ENCODE data around the gene ADAM23. TPM values are rescaled to one million over a fixed set of nuclear protein-coding genes. Genes with fewer than 3 reads are reported as not detected.

The ADAM23 gene
- total RNA-seq, 1 donor from 2014 or later, result 61.2 TPM

GRCh38 chr2:206472094-206472493 lies 28.8 kb downstream of the ADAM23 start:
- H3K9me3 ChIP-seq (replicated peaks), result no peaks in the 10 kb centered on the region
- intact Hi-C loops (cut with micrococcal nuclease), result no loop called here
- H3K36me3 ChIP-seq, result no peaks in the 10 kb centered on the region
- DNase-seq, result no peak
- H3K27ac ChIP-seq (replicated peaks), result no peak overlapping the region
- TF ChIP-seq CTCF (IDR thresholded peaks at IDR 0.05; ENCODE audit: borderline replicate concordance), result no peak
- no peaks in the 10 kb centered on the region for H3K27me3 ChIP-seq (ENCODE audit: low read depth)
- no peak overlapping the region for H3K4me3 ChIP-seq
- peaks cover 11% of the 10 kb centered on the region for H3K4me1 ChIP-seq

GRCh38 chr2:206474099-206474498 lies 30.8 kb downstream of the ADAM23 start:
- TF ChIP-seq CTCF (IDR thresholded peaks at IDR 0.05; ENCODE audit: borderline replicate concordance), result no peak
- DNase-seq, result no peak

DNA sequence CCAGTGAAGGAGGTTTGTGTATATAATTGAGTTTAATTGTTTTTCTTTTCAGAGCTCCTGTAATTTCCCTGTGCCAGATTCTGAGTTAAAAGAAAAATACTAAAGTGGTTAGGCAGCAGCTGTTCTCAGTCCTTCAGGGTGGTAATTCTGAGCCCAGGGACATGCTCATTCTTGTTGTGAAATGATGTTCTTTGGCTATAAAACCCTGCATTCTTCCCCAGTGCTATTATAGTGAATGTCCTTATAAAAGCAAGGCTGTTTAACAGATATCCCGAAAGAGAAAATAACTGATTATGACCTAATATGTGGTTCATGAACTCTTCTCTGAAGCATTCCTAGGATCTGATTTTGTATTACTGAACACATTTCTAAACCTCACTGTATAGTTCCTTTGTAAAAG lies 34.0 kb downstream of the ADAM23 start:
- H3K4me3 ChIP-seq, result no peak overlapping the region
- DNase-seq, result no peak
- H3K9me3 ChIP-seq (replicated peaks), result no peaks in the 10 kb centered on the region
- H3K27ac ChIP-seq (replicated peaks), result peak overlapping the region; percentile 17
- H3K27me3 ChIP-seq (ENCODE audit: low read depth), result no peaks in the 10 kb centered on the region
- H3K36me3 ChIP-seq, result no peaks in the 10 kb centered on the region
- peaks cover 31% of the 10 kb centered on the region for H3K4me1 ChIP-seq
- no peak for TF ChIP-seq CTCF (IDR thresholded peaks at IDR 0.05; ENCODE audit: borderline replicate concordance)
- intact Hi-C loops (cut with micrococcal nuclease), result no loop called here

More at GRCh38 chr2:206474099-206474498, 30.8 kb downstream of the ADAM23 start:
- Histone ChIP-seq H3K4me1 (peaks cover 16% of the 10 kb centered on the region), H3K36me3 (no peaks in the 10 kb centered on the region), H3K27me3 (ENCODE audit: low read depth) (no peaks in the 10 kb centered on the region), H3K4me3 (no peak overlapping the region), H3K9me3 (replicated peaks) (no peaks in the 10 kb centered on the region), H3K27ac (replicated peaks) (no peak overlapping the region)
- intact Hi-C loops (cut with micrococcal nuclease), result no loop called here

- Histone ChIP-seq H3K4me3 (no peak overlapping the region), H3K27ac (replicated peaks) (no peak overlapping the region), H3K4me1 (peaks cover 41% of the 10 kb centered on the region), H3K27me3 (ENCODE audit: low read depth) (no peaks in the 10 kb centered on the region), H3K9me3 (replicated peaks) (no peaks in the 10 kb centered on the region), H3K36me3 (no peaks in the 10 kb centered on the region)
- intact Hi-C loops (cut with micrococcal nuclease), result no loop called here
- no peak for DNase-seq
- TF ChIP-seq CTCF (IDR thresholded peaks at IDR 0.05; ENCODE audit: borderline replicate concordance), result no peak
Measured at GRCh38 chr2:206478340-206478739, 35.0 kb downstream of the ADAM23 start.

DNA sequence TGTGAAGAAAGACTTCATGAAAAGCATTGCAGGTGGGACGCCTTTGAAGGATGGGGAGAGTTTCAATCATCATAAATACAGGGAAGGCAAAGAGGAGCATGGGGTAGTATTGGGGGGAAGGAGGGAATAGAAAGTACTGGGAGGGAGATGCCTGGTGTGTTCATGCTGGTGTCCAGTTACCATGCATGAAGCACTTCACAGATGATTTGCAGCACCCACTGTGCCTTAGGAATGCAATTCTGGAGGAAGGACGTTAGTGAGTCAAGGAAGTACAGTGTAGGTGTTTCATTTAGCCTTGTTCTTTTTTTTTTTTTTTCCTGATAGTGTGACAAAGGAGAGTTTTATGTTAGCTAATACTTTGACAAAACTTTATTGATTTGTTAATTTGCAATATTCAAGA lies 36.8 kb downstream of the ADAM23 start:
- no peak for TF ChIP-seq CTCF (IDR thresholded peaks at IDR 0.05; ENCODE audit: borderline replicate concordance)
- intact Hi-C loops (cut with micrococcal nuclease), result no loop called here
- DNase-seq, result no peak

DNA sequence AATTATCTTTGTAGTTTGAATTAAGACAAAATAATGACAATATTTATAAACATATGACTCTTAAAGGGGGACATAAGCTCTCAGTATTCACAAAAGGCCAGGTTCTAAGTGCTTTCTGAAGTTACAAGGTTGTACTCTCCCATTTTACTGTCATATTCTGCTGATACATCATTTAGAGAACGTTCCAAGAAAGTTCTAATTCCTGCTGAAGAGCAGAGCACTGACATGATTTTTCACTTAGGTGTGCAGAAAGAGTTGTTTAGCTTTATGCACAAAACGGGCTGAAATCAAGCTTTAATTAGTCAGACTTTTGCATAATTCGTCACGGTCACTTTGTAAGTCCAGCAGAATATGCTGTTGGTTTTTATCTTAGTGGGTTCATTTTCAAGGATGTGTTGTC lies 37.3 kb downstream of the ADAM23 start:
- Histone ChIP-seq H3K4me3 (no peak overlapping the region), H3K27ac (replicated peaks) (no peak overlapping the region), H3K9me3 (replicated peaks) (no peaks in the 10 kb centered on the region), H3K4me1 (peaks cover 48% of the 10 kb centered on the region), H3K27me3 (ENCODE audit: low read depth) (no peaks in the 10 kb centered on the region), H3K36me3 (no peaks in the 10 kb centered on the region)
- no peak for TF ChIP-seq CTCF (IDR thresholded peaks at IDR 0.05; ENCODE audit: borderline replicate concordance)
- intact Hi-C loops (cut with micrococcal nuclease), result no loop called here
- no peak for DNase-seq

More for the DNA sequence above, 36.8 kb downstream of the ADAM23 start:
- Histone ChIP-seq H3K36me3 (no peaks in the 10 kb centered on the region), H3K27me3 (ENCODE audit: low read depth) (no peaks in the 10 kb centered on the region), H3K27ac (replicated peaks) (no peak overlapping the region), H3K9me3 (replicated peaks) (no peaks in the 10 kb centered on the region), H3K4me3 (no peak overlapping the region), H3K4me1 (peaks cover 48% of the 10 kb centered on the region)

Data from left ventricle myocardium inferior (tissue), 1 donor.